CD4-positive, alpha-beta T cell treated with Interleukin-17A for 4 hours (primary cell): ENCODE results near the gene IPO11.
"Not testable (repeated sequence)": the region's sequence is repeated elsewhere in the genome, so short reads cannot be mapped to it uniquely, and the experiment has no call there.

Source experiments
- DNase-seq: peaks from one replicate; pipeline ENCODE4 v3.0.0-alpha.2; 2020; ENCODE audit warnings: mixed read lengths

IPO11 gene

DNA sequence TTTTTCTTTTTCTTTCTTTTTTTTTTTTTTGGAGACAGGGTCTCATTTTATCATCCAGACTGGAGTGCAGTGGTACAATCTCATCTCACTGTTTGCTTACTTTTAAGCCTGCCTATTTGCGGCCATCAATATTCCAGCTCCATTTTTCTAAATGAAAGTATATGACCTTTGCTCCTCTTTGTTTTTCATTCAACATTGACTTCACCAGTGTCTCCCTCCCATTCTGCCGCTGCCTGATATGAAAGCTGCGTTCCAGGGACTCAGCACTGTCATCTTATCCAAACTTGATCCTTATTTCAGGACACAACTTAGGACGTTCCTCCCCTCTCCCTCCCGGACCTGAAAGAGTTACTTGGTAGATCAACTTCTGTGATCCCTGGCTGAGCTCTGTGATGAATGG, 239.7 kb downstream of the IPO11 start:
- no peak for DNase-seq

DNA sequence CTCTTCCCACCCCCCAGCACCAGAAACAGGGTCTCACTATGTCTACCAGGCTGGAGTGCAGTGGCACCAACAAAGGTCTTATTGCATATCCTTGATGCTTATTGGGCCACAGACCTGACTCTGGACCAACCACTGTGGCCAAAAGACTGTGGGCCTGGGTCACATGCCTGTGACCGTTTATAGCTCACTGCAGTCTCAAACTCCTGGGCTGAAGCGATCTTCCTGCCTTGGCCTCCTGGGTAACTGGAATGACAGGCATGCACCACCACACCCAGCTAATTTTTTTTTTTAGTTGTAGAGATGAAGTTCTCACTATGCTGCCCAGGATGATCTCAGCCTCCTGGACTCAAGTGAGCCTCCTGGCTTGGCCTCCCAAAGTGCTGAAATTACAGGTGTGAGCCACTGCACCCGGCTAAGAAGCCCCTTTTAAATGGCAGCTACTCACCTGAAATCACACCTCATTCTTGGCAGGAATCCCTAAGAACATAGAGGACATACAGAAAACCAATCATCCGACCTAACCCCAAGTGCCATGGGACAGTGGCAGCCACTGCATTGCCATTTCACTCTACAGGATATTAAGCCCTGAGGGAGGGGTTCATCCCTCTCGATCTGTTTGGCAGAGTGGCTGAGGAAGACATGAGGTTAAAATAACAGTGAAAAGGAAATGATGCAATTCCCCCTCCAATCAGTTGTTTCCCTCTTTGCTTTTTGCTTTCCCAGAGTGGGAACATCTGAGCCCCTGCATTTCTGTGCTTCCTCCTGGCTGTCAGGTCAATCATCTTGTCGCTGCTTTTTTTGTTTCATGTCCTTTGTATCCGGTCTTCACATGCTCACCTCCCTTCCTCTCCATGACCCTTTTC, 240.7 kb downstream of the IPO11 start:
- no peak for DNase-seq

DNA sequence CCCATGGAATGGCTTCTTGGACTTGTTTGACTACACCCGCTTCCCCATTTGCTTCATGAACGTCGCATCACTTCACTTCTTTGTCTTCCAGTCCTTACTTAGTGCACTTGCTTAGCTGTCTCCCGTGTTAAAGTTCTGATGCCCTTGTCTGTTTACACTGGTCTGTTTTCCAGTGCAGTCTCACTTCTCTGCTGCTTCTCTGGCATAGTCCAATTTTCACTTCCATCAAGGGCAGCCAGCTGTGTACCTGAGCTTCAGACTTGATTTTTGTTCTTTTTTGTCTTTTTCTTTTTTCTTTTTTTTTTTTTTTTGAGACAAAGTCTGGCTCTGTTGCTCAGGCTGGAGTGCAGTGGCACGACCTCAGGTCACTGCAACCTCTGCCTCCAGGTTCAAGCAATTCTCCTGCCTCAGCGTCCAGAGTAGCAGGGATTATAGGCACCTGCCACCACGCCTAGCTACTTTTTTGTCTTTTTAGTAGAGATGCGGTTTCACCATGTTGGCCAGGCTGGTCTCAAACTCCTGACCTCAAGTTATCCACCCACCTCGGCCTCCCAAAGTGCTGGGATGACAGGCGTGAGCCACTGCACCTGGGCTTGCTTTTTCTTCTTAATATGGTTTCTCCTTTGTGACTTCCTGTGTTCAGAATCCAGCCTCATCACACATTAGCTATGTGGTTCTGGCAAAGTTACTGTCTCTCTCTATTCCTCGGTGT, 241.5 kb downstream of the IPO11 start:
- no peak for DNase-seq

DNA sequence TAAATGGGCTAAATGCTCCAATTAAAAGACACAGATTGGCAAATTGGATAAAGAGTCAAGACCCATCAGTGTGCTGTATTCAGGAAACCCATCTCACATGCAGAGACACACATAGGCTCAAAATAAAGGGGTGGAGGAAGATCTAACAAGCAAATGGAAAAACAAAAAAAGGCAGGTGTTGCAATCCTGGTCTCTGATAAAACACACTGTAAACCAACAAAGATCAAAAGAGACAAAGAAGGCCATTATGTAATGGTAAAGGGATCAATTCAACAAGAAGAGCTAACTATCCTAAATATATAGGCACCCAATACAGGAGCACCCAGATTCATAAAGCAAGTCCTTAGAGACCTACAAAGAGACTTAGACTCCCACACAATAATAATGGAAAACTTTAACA, 245.2 kb downstream of the IPO11 start:
- not testable (repeated sequence) for DNase-seq

DNA sequence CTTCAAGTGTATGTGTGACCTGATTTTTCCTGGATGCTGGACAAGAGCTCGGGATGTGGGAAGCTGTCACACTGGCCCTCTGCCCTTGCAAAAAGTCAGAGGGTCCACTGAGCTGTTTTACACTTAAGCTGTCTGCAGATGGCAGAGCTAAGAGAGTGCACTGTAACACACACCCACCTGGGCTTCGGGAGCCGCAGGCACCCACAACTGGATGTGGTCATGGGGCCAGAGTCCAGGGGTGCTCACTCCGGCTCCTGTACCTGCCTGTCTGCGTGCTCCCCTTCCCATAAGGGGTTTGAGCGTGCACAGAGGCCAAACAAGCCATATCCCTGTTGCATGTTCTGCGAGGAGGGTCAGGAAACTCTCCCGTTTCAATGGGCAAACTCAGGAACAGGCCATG, 248.6 kb downstream of the IPO11 start:
- DNase-seq: no peak

DNA sequence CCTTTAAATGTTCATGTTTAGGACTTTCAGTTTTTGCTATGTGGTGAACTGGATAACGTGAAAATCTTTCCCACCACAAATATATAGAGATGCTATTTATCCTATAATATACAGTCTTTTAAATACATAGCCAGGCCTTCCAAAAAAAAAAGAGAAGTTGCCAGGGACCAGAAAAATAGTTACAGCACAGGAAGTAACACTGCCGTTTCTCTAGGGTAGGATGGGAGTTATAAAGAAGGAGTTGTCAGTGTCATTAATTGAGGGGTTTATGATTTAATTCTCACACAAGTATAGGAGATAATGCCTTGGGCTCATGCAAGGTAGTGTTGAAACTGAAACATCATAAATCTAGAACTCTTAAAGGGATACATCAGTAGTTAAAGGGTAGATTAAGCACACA, 250.0 kb downstream of the IPO11 start:
- no peak for DNase-seq

DNA sequence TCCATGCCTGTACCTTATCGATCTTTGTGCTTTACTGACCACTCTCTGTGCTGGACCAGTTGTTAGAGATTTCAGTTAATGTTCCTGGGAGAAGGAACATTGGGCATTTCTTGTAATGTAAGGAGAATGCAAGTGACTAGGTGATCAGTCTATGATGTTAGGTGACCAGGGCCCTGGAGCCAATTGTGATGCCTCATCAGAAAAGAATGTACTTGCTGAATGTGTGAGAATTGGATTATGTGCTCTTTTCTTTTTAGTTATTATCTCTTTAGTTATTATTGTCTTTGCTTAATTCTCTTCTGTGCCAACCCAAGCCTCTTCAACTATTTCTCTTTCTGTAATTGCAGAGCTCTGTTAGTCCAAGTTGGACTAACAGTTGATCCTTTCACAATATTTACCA, 258.9 kb downstream of the IPO11 start:
- DNase-seq: no peak

DNA sequence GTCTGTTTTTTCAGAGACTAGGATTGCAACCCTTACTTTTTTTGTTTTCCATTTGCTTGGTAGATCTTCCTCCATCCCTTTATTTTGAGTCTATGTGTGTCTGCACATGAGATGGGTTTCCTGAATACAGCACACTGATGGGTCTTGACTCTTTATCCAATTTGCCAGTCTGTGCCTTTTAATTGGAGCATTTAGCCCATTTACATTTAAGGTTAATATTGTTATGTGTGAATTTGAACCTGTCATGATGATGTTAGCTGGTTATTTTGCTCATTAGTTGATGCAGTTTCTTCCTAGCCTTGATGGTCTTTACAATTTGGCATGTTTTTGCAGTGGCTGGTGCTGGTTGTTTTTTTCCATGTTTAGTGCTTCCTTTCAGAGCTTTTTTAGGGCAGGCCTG, 264.0 kb downstream of the IPO11 start:
- not testable (repeated sequence) for DNase-seq
